Natural killer cell (primary cell): Measurements from ENCODE around the gene CNTN2. TPM values are rescaled to one million over a fixed set of nuclear protein-coding genes. Genes with fewer than 3 reads are reported as not detected.

ENCODE experiments used
- ATAC-seq, 3 donors: fragments of 150-1000 bp in 2 of 3; fragments of 200-7000 bp in 1 of 3; cut with Tn5 transposase; 1 replicate in 1 of 3; 2 replicates in 2 of 3; pipeline ENCODE4 v1.10.0; 2021; ENCODE audit warnings: mild to moderate bottlenecking in 2 of 3, moderate library complexity in 2 of 3
- DNase-seq, 2 donors: peaks; one replicate each; pipeline versions ENCODE4 v3.0.0 to v3.0.0-alpha.2; 2013 to 2021; ENCODE audit warnings: mixed read lengths in 1 of 2
- H3K27ac ChIP-seq: one replicate; pipeline ENCODE4 v1.5.1; 2013; ENCODE audit warnings: mild to moderate bottlenecking, low read length
- H3K27me3 ChIP-seq: one replicate; pipeline ENCODE4 v1.6.1; 2013; ENCODE audit warnings: low read length; ENCODE audit not compliant: control insufficient read depth, insufficient read depth
- H3K36me3 ChIP-seq: one replicate; pipeline ENCODE4 v1.6.1; 2013; ENCODE audit warnings: low read length; ENCODE audit not compliant: control insufficient read depth, insufficient read depth
- H3K4me1 ChIP-seq: one replicate; pipeline ENCODE4 v1.6.1; 2013; ENCODE audit warnings: low read length; ENCODE audit not compliant: control insufficient read depth, insufficient read depth
- H3K4me3 ChIP-seq: one replicate; pipeline ENCODE4 v1.5.1; 2013; ENCODE audit warnings: low read length
- H3K9me3 ChIP-seq: one replicate; pipeline ENCODE4 v1.6.1; 2013; ENCODE audit warnings: low read length; ENCODE audit not compliant: control insufficient read depth, insufficient read depth
- H3K27ac Mint-ChIP-seq, 2 donors: one replicate each; pipeline ENCODE4 v1.8.0; 2022; ENCODE audit warnings: mild to moderate bottlenecking in 2 of 2, mixed read lengths in 2 of 2, moderate library complexity in 1 of 2
- H3K27me3 Mint-ChIP-seq, 2 donors: one replicate each; pipeline ENCODE4 v1.8.0; 2022; ENCODE audit warnings: low read depth in 2 of 2, mixed read lengths in 2 of 2
- H3K36me3 Mint-ChIP-seq: one replicate; pipeline ENCODE4 v1.8.0; 2022; ENCODE audit warnings: mixed read lengths
- H3K4me1 Mint-ChIP-seq, 2 donors: one replicate each; pipeline ENCODE4 v1.8.0; 2022; ENCODE audit warnings: mixed read lengths in 2 of 2
- H3K4me3 Mint-ChIP-seq: one replicate; pipeline ENCODE4 v1.8.0; 2022; ENCODE audit warnings: mild to moderate bottlenecking, moderate library complexity, mixed read lengths
- H3K9me3 Mint-ChIP-seq, 2 donors: one replicate each; pipeline ENCODE4 v1.8.0; 2022; ENCODE audit warnings: mixed read lengths in 2 of 2
- CTCF ChIP-seq: fragments of 200-600 bp; IDR thresholded peaks from one replicate; pipeline ENCODE4 v1.8.0; 2022; ENCODE audit warnings: antibody characterized with exemption
- WGBS: methylation state at CpG from one replicate; pipeline ENCODE4 v1.1.7; 2013; ENCODE audit warnings: missing lambda C conversion rate; ENCODE audit not compliant: insufficient coverage; 5-methylcytosine and 5-hydroxymethylcytosine counted together
- intact Hi-C: fragments of 100-400 bp; cut with micrococcal nuclease; formaldehyde crosslinking; loops from one replicate; pipeline ENCODE4 v1.14.2; 2022
- total RNA-seq, 4 donors: library from RNA; stranded (reverse); fragments of 120-200 nt in 1 of 4; gene quantifications; one replicate each; pipeline versions ENCODE4 v1.2.3 to v1.2.4, GENCODE V29; 2013 to 2022

The CNTN2 gene
- total RNA-seq, 3 donors from 2014 or later (not counting 1 experiment from before 2014, with no cell fraction given): not detected

- H3K4me3 ChIP-seq: no peak overlapping the region
- H3K36me3 Mint-ChIP-seq: no peaks in the 10 kb centered on the region
- H3K9me3 ChIP-seq: no peaks in the 10 kb centered on the region
- H3K4me1 Mint-ChIP-seq: no peaks in the 10 kb centered on the region
- intact Hi-C loops: no loop called here
- no peak overlapping the region for H3K27ac Mint-ChIP-seq
- ATAC-seq (no peak), DNase-seq (no peak)
- no peak for TF ChIP-seq CTCF
- H3K27me3 Mint-ChIP-seq: no peaks in the 10 kb centered on the region
- no peak overlapping the region for H3K4me3 Mint-ChIP-seq
- 83% methylated on average over 13 of the region's 13 CpGs for WGBS
- H3K27ac ChIP-seq: no peak overlapping the region
- H3K4me1 ChIP-seq: no peaks in the 10 kb centered on the region
- H3K9me3 Mint-ChIP-seq: no peaks in the 10 kb centered on the region
- no peaks in the 10 kb centered on the region for H3K36me3 ChIP-seq
- no peaks in the 10 kb centered on the region for H3K27me3 ChIP-seq
Measured at GRCh38 chr1:205012391-205013140, 30.4 kb upstream of the CNTN2 start.

GRCh38 chr1:205013683-205014367, 29.2 kb upstream of the CNTN2 start:
- Histone ChIP-seq H3K9me3 (no peaks in the 10 kb centered on the region), H3K4me3 (no peak overlapping the region), H3K27ac (no peak overlapping the region), H3K27me3 (no peaks in the 10 kb centered on the region), H3K36me3 (no peaks in the 10 kb centered on the region), H3K4me1 (no peaks in the 10 kb centered on the region)
- intact Hi-C loops: no loop called here
- ATAC-seq (no peak), DNase-seq (no peak)
- H3K27ac Mint-ChIP-seq: no peak overlapping the region
- H3K4me3 Mint-ChIP-seq: no peak overlapping the region
- no peaks in the 10 kb centered on the region for H3K27me3 Mint-ChIP-seq
- no peaks in the 10 kb centered on the region for H3K4me1 Mint-ChIP-seq
- WGBS: 52% methylated on average over 6 of the region's 6 CpGs
- no peak for TF ChIP-seq CTCF
- no peaks in the 10 kb centered on the region for H3K9me3 Mint-ChIP-seq
- no peaks in the 10 kb centered on the region for H3K36me3 Mint-ChIP-seq

- Mint-ChIP-seq H3K27ac (no peak overlapping the region), H3K27me3 (no peaks in the 10 kb centered on the region), H3K9me3 (no peaks in the 10 kb centered on the region), H3K4me3 (no peak overlapping the region), H3K36me3 (no peaks in the 10 kb centered on the region), H3K4me1 (no peaks in the 10 kb centered on the region)
- Histone ChIP-seq H3K4me3 (no peak overlapping the region), H3K27ac (no peak overlapping the region), H3K4me1 (no peaks in the 10 kb centered on the region), H3K9me3 (no peaks in the 10 kb centered on the region), H3K36me3 (no peaks in the 10 kb centered on the region), H3K27me3 (no peaks in the 10 kb centered on the region)
- ATAC-seq (no peak), DNase-seq (no peak)
- WGBS: 68% methylated on average over 3 of the region's 10 CpGs
- intact Hi-C loops: no loop called here
- no peak for TF ChIP-seq CTCF
Measured at GRCh38 chr1:205014783-205015182, 28.2 kb upstream of the CNTN2 start.
